ENCODE measurements around the gene FAM174C.

DNA sequence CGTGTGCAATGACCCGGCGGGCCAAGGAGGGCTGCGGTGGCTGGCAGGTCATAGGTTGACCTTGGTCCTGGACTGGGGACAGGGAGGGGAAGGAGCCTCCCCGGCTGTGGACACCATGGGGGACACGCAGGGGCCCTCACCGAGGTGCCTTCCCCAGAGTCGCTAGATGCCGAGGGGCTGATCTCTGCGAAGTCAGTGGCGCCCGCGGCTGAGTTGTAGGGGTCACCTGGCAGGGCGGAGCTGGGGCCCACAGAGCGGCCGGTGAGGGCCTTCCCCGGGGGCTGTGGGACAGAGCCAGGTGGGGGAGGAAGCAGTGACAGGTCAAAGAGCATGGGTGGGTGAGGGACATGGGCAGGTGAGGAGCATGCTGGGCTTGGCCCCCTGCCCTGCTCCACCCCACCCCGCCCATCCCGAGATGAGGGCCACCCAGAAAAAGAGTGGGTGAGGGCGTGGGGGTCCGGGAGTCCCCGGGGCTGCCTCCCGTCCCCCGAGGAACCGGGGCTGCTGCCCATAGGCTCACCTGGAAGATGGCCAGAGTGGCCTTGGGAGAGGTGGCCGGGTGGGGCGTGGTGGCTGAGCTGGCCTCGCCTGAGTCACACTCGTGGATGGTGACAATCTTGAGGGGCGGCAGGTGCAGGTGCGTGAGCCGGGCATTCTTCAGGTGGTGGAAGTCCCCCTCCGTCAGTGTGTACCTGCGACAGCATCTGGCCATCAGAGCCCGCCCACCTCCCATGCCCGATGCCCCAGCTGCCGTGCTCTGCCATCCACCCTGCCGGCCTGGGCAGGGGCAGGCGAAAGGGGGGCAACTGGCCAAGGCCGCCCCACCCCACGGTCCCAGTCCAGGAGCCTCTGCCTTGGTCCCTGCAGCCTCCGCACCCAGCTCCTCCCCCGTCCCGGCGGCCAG, 41.0 kb upstream of the FAM174C start:
- TF ChIP-seq TARDBP (IDR thresholded peaks at IDR 0.05) (no peak), NFRKB (IDR thresholded peaks at IDR 0.05) (no peak), BHLHE40 (IDR thresholded peaks at IDR 0.05; ENCODE audit: borderline replicate concordance) (no peak), SP1 (IDR thresholded peaks at IDR 0.05) (no peak), ARNT (IDR thresholded peaks at IDR 0.05) (no peak), FOXK2 (IDR thresholded peaks at IDR 0.05) (no peak), FOXA1 (IDR thresholded peaks at IDR 0.05) (no peak), HDGF (IDR thresholded peaks at IDR 0.05; ENCODE audit: borderline replicate concordance) (no peak), FOXM1 (IDR thresholded peaks at IDR 0.05; ENCODE audit: borderline replicate concordance) (no peak), SUZ12 (IDR thresholded peaks at IDR 0.05) (no peak)
- TF ChIP-seq, protein P1, sequence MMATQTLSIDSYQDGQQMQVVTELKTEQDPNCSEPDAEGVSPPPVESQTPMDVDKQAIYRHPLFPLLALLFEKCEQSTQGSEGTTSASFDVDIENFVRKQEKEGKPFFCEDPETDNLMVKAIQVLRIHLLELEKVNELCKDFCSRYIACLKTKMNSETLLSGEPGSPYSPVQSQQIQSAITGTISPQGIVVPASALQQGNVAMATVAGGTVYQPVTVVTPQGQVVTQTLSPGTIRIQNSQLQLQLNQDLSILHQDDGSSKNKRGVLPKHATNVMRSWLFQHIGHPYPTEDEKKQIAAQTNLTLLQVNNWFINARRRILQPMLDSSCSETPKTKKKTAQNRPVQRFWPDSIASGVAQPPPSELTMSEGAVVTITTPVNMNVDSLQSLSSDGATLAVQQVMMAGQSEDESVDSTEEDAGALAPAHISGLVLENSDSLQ (IDR thresholded peaks at IDR 0.05): no peak
